GM19372 (cell line): ENCODE data around the gene P2RX4.
"Not testable (repeated sequence)": the region's sequence is repeated elsewhere in the genome, so short reads cannot be mapped to it uniquely, and the experiment has no call there.

Experiments
- ATAC-seq: cut with Tn5 transposase; IDR thresholded peaks from one replicate; pipeline ENCODE4 v1.9.1; 2021; ENCODE audit warnings: mild to moderate bottlenecking, low read depth, moderate library complexity; ENCODE audit not compliant: unreplicated experiment

The P2RX4 gene

DNA sequence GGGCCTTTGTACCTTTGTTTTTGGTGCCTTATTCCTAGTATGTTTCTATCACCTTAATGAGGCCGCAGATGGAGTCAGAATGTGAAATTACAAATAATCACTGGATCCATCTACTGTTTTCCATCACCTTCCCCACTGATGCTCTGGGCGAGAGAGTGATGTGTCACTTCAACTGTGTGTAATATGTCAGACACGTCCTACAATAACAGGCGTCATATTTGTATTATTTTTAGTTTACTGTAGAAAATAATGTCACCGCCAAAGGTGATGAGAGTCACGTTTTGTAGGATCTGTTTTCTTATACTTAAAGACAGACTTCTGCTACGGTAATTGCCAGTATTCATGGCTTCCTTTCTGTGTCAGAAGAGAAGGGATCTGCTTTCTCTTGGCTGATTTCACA, 22.4 kb upstream of the P2RX4 start:
- ATAC-seq: no peak

DNA sequence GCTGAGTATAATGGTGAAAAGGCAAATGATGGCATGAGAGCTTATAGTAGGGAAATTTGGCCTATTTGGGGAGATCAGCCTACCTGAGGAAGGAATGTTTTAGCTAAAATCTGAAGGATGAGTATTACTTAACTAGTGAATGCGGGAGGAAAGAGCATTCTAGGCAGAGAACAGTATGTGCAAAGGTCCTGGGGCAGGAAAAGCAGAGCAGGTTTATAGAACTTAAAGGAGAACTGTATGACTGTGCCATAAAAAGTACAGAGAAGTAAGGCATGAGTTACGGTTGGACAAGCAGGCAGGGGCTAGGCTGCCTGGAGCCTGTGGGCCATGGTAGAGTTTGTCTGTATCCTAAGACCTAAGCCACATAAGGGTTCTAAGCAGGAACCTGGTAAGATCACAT, 21.7 kb upstream of the P2RX4 start:
- ATAC-seq: no peak

GRCh38 chr12:121189131-121189530, 20.8 kb upstream of the P2RX4 start:
- ATAC-seq: no peak

DNA sequence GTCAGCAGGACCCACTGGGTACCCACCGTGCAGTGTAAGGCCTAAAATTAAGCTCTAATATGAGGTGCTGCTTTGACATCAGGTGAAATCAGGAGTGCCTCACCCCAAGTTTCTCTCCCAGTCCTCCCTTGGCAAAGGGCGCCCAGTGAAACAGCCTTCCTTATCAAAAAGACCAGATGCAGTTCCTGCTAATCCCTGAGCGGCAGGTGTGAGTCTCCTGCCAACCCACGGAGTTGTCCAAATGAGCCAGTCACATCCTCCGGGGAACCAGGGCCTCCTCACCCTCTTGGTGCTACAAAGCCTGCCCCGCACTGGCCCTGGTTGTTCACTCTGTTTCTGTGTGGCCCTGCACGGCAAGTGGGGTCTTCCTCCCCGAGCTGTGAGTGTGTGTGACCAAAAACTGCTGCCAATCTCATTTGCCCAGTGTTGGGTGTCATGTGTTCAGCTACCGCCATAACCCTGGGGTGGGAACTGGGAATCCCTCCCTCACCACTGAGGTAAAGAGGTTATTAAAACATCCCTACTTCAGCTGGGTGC, 20.2 kb upstream of the P2RX4 start:
- no peak for ATAC-seq

GRCh38 chr12:121190523-121191031, 19.4 kb upstream of the P2RX4 start:
- ATAC-seq: no peak

GRCh38 chr12:121191151-121191550, 18.8 kb upstream of the P2RX4 start:
- ATAC-seq: no peak

- ATAC-seq: no peak
These were observed 13.0 kb upstream of the P2RX4 start for GRCh38 chr12:121196902-121197301.

DNA sequence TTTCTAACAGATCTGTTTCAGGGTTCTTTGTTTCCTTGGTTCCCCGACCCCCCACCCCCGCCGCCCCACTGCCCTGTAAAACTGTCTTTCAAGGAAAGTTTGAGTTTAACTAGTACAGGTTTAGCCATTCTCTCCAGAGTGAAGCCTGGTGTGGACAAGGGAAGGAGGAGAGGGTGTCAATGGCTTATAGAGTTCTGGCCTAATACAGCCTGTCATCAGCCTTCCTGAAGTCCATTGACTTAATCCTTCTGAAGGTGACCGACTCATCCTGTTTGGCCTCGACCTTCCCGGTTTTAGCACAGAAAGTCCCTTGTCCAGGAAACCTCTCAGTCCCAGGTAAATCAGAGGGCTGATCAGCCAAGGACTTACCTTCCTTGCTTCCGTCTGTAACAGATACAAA, 11.0 kb upstream of the P2RX4 start:
- ATAC-seq: no peak

GRCh38 chr12:121201140-121201539, 8.8 kb upstream of the P2RX4 start:
- ATAC-seq: not testable (repeated sequence)

GRCh38 chr12:121202407-121203355, 7.2 kb upstream of the P2RX4 start:
- ATAC-seq: no peak

- no peak for ATAC-seq
These were observed 6.4 kb upstream of the P2RX4 start for GRCh38 chr12:121203482-121203881.

GRCh38 chr12:121205491-121205890, 4.4 kb upstream of the P2RX4 start:
- no peak for ATAC-seq

DNA sequence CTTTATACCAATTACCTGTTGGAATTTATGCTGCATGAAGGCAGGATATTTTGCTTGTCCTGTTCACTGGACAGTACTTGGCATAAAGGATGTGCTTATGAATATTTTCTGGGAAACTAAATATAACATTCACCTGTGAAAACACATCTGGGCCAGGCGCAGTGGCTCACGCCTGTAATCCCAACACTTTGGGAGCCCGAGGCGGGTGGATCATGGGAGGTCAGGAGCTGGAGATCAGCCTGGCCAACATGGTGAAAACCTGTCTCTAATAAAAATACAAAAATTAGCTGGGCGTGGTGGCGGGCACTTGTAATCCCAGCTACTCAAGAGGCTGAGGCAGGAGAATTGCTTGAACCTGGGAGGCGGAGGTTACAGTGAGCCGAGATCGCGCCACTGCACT, 1.4 kb upstream of the P2RX4 start:
- not testable (repeated sequence) for ATAC-seq

GRCh38 chr12:121209221-121209620, 708 bp upstream of the P2RX4 start:
- ATAC-seq: no peak

- no peak for ATAC-seq
These were observed 2.9 kb downstream of the P2RX4 start for GRCh38 chr12:121212875-121213274.

GRCh38 chr12:121214166-121214777, 4.3 kb downstream of the P2RX4 start:
- ATAC-seq: no peak

DNA sequence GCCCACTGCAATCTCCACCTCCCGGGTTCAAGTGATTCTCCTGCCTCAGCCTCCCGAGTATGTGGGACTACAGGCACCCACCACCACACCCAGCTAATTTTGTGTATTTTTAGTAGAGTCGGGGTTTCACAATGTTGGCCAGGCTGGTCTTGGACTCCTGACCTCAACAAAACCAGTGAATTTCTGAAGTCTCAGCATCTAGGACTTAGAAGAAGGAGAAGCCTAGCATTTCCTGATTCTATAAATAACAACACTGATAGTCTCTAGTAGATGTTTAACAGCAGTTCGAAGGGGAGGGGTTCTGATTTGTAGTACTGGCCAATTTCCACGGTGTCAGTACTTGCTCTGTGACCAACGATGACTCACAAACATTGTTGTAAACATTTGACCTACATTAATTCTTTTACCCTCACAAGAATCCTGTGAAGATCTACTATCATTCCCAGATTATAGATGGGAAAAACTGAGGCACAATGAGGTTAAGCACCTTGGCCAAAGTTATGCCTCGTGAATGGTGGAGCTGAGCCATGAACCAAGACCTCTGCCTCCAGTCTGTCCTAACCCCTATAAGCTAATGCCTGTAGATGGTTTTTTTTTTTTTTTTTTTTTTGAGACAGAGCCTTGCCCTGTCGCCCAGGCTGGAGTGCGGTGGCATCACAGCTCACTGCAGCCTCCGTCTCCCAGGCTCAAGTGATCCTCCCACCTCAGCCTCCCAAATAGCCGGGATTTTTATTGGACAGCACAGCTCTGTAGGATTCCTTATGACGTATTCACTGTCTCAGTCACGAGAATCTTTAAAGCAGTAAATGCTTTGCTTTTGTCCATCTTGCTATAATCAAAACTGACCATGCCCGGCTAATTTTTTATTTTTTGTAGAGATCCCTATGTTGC, 5.2 kb downstream of the P2RX4 start:
- no peak for ATAC-seq

DNA sequence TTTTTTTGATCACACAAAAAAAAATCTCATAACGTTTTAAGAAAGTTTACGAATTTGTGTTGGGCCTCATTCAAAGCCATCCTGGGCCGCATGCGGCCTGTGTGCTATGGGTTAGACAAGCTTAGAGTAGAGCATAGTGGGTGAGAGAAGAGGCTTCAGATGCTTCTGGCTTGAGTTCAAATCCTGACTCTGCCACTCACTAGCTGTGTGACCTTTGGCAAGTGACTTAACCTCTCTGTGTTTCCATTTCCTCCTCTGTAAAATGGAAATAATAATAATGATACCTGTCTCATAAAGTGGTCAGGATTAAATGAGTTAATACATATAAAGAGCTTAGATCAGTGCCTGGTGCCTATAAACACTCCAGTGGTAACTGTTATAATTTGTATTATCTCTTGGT, 6.2 kb downstream of the P2RX4 start:
- ATAC-seq: no peak

GRCh38 chr12:121217063-121217462, 7.1 kb downstream of the P2RX4 start:
- ATAC-seq: no peak

- no peak for ATAC-seq
These were observed 7.8 kb downstream of the P2RX4 start for GRCh38 chr12:121217761-121218160.
